KG1 (cell line): ENCODE data around the gene COQ5.
"Not testable (repeated sequence)": the region's sequence is repeated elsewhere in the genome, so short reads cannot be mapped to it uniquely, and the experiment has no call there.

Source experiments
- DNase-seq: peaks from one replicate; lab custom pipeline; 2025; lab: John Stamatoyannopoulos, UW

The COQ5 gene

DNA sequence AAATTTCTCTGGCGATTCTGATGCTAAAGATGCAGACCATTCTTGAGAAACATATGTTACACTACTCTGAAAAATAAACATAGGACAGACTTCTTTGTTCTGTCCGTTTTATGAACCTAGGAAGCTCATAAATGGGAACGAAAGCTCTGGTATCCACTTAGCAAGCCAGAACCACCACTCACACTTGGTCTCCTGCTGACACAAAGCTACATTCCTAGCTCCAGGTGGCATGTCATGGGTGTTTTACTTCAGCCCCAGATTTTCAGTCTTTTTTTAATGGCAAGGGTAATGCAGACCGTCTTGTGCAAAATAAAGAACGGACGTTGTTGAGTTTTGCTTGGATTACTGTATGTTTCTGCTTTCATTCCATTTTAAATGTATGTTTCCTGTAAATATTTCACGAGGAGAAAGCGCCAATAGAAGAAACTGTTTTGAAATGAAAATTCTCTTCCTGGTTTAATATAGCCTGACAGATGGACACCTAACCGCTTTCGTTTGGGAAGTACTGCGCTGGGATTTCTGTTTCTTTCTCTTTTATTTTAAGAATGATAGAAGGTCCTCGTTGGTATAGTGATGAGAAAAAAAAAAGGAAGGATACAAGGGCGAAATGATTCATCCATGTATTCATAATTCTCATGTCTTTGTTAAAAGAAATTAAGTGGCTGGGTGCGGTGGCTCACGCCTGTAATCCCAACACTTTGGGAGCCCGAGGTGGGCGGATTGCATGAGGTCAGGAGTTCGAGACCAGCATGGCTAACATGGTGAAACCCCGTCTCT lies 871 bp upstream of the COQ5 start:
- peak; percentile 36 for DNase-seq

DNA sequence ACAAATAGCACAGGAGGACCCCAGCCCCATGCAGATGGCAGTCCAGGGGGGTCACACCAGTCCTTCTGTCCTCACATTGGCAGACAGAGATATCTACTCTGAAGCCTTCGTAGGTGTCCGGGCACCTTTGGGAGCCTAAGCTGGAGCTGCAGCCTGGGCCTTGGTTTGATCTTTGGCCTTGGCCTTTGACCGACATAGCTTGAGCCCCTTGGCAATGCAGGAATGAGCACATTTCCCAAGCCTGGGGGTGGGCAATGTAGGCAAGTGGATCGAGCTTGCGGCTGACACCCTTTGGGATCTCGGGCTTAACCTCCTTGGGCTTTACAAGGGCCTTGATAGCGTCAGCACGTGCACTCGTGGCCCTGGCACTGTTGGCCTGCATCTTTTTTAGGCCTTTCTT lies 6.4 kb downstream of the COQ5 start:
- no peak for DNase-seq

DNA sequence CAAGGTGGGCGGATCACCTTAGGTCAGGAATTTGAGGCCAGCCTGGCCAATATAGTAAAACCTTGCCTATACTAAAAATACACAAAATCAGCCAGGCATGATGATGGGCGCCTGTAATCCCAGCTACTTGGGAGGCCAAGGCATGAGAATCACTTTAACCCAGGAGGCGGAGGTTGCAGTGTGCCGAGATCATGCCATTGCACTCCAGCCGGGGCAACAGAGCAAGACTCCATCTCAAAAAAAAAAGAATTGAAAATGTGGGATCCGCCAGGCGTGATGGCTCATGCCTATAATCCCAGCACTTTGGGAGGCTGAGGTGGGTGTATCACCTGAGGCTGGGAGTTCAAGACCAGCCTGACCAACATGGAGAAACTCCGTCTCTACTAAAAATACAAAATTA lies 9.6 kb downstream of the COQ5 start:
- DNase-seq, result not testable (repeated sequence)

DNA sequence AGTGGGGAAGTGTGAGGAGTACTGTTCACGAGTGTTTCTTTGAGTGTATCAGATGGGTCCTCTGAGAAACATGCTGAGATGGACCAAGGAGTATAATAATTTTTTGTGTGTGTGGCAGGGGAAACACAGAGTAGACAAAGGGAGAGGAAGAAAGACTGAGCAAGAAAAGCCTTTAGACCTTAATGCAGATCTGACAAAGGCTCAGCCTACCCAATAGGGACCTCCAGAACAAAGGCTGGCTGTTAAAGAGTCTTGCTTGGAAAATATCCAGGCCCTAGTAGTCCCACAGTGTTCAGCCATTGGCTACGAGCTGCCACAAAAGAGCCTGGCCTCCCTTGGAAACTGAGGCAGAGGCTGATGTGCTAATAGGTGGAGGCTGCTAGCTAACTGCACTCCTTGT lies 13.5 kb downstream of the COQ5 start:
- no peak for DNase-seq

DNA sequence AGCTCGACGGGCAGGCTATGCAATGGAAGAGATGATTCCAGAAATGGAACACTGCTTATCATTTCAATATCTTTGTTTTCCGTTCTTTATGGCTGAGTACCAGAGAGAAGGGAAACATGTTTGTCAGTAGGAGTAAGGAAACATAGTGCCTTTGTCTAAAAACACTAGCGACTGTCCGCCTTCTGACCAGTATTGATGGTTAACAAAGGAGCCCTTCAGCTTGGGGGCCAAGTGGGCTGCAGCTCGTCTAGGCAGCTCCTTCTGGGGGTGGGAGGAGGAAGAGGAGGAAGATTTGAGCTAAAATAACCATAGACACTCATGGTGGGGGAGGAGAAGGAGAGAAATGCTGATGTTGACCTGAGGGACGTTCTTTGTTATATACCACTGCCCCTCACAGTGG lies 15.0 kb downstream of the COQ5 start:
- no peak for DNase-seq

DNA sequence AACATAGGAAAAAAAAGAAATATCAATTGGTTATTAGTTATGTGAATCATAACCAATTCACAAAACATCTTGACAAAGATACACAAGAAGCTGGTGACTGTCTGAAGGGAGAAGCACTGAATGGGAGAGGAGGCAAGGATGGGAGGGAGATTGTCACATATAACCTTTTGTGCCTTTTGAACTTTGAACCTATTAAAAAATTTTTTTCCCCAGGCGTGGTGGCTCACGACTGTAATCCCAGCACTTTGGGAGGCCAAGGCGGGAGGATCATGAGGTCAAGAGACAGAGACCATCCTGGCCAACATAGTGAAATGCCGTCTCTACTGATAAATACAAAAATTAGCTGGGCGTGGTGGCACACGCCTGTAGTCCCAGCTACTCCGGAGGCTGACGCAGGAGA lies 20.4 kb downstream of the COQ5 start:
- DNase-seq, result no peak

DNA sequence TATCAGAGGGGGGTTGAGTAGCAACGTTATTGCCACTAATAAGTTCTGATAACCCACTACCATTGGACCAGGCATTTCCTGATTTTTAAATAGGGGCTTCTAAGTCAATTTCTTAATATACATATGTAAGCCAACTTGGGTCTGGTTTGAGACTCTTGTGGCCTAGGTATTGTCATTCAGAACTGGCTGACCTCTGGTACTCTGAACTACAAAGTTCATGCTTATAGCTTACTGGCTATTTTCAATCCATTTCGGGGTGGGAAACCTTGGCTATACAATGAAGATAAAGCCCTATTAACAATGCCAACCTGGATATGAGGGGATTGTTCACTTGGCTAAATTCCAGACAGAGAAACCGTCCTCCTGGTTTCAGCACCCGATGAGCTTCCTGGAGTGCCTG lies 24.4 kb downstream of the COQ5 start:
- DNase-seq, result no peak

DNA sequence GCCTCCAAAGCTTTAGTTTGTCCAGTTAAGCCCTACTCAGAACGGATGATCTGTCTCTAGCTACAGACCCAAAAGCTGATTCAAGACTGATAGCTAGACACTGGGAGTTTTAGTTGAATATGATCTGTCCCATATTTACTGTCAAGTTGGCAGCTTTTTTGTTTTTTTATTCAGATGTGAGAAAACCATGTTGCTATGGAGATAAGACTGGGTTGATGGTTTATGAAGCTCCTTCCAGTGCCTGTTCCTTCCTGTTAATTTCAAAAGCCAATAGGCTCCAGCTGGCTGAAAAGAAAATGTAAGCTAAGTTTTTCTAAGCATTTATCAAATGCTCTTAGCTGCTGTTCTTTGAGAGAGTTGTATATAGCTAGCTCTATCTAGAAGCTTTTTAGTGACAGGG lies 28.4 kb downstream of the COQ5 start:
- DNase-seq, result no peak

DNA sequence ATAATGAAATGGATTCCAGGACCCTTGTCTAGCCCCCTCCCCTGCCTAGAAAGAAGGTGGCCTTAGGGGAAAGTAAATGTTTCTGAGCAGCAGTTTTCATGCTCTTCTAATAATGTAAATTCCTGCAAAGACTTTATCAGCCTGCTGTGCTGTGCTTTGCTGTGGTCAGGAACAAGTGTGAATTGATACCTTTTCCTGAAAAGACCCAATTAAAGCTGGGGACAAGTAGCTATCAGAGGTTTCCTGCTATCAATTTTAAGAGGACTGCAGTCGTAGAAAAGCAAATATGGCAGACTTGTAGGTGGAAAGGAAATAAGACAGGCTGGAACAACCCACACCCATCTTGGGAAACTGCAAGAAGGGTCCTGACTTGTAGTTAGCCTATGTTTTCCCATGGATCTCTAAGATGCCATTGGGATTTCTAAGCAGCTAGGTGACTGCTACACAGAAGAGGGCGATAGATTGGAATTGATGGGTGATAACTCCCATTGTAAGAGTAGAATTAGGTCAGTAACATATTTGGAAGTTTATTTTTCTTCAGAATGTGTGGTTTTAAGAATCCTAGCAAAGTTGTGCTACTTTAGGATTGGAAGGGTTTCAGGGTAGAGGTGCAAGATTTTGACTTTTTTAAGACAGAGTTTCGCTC lies 30.0 kb downstream of the COQ5 start:
- DNase-seq, result no peak

DNA sequence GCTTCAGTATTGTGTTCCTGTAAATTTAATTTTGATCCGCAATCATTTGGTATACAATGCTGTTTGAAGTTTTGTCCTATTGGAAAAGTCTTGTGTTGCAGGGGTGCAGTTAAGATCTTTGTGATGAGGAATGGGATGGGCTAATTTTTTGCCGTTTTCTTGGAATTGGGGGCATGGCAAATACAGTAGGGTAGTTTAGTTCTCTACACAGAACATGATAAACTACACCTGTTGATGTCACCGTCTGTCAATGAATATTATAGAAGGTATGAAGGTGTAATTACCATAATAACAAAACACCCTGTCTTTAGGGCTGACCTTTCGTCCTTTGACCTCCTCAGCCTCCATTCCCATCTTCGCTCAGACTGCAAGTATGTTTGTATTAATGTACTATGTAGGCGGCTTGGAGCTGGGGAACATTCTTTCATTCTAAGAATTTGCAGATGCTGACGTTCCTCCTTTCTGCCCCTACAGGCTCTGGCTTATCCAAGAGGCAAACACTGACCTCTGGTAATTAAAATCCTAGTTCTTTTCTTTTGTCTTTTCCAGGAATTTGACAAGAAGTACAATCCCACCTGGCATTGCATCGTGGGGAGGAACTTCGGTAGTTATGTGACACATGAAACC lies 31.3 kb downstream of the COQ5 start:
- DNase-seq, result no peak

DNA sequence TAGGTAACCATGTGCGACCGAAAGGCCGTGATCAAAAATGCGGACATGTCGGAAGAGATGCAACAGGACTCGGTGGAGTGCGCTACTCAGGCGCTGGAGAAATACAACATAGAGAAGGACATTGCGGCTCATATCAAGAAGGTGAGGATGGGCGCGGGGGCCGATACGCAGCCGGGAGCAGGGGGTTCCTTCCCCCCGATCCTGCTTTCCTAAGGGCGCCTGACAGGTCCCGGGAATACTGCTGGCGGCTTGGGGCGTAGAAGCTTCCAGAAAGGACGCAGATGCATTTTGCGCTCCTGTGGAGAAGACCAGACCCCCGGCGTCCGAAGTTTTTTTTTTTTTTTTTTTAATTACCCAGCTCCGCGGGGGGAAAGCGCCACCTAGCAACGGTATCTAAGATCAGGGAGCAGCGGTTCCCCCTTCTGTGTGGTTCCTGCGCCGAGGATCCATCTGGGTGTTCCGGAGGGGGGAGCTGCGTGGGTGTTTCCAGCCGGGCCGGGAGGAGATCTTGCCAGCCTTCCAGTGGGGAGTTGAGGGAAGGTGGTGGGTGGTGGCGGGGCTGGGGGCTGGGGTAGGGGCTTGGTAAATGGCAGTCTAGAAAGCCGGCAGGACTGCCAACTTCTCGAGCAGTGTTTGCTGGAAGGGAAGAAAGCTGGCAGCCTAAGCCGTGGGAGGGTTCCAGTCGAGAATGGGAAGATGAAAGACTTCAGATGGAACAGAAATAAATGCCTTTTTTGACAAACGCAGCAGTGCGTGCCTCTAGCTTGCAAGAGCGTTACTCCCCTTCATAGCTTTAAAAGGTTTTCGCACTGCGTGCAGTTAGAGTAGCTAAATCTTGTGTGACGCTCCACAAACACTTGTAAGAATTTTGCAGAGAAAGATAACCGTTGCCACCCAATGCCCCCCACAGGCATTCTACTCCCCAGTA lies 32.3 kb downstream of the COQ5 start:
- DNase-seq, result no peak

DNA sequence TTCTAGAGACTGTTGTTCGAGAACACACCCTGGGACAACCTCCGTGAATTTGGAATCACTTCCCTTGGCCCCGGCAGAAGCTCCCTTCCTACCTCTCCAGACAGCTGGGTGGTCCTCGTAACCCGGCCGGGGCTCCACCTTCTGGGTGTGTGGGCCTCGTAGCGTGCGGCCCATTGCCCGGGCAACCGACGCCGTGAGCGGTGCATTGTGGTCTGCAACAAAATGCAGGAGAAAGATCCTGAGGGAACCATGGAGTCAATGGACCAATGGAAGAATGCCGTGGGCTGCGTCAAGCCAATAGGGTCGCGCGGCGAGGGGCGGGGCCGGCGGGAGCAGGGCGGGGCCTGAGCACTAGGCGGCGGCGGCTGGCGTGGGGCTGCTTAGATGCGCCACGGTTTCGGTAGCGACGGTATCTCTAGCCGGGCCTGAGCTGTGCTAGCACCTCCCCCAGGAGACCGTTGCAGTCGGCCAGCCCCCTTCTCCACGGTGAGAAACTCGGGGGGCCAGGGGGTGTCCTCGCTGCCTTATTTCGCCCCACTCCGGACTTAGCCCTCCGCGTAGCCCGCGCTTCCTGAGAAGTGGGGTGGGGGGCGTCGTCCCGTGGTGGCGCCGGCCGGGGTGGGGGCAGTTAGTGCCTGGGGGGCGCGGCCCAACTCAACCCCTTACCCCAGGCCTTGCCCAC lies 33.1 kb downstream of the COQ5 start, which contains the start of gene DYNLL1:
TSS of gene DYNLL1 (plus strand) at position 383 of the 682 bp plus-strand sequence. CDS start 309 bp downstream, outside the sequence.
- peak; percentile 98 for DNase-seq

DNA sequence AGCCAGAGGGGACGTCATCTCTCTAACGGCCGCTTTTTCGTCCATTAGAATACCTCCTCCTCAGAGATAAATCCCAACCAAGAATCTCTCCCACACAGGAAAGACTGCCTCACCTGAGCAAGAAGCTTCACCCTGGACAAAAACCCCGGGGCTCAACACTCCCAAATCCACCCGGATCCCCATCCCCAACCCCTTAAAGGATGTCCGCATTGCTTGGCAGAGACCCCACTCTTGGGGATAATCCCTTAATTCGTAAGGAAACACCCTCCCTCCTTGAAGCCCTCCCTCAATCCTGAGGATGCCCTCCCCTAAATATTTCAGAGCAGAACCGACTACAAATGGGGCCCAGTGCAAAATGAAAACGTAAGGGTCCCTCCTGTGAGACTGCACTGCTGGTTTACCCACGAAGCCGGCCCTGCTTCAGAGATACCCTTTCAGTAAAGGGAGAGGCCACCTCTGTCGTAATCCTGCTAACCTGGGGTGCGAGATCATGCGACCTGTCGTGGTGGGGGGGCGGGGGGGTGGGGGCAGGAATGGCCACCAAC lies 33.7 kb downstream of the COQ5 start:
- no peak for DNase-seq

DNA sequence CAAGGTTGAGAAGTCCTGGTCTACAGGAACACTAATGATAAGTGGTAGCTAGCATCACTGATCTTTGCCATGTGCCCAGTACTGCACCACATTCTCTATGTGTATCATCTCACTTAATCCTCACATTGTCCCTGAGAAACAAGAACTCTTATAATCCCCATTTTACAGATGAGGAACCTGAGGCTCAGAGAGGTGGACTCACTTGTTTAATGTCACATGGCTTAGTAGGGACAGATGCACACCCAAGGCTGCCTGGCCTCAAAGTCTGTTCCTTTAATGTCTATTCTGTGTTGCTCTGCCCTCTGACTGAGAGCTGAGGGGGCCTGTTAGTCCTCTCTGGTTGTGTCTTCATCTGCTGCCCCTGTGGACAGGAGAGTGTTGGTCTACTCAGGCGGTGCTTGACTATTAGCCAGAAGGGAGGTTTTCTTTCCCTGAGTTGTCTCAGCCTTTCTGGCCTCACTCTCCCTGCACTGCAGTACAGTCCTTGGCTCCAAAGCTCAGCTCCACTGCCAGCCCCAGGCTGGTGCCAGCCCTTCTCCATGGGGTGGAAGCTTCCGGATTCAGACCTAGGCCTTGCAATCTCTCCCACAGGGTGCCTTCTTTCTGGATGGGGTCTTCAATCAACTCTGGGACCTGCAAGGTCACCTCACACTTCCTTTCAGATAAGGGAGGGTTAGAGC lies 38.0 kb downstream of the COQ5 start:
- no peak for DNase-seq

DNA sequence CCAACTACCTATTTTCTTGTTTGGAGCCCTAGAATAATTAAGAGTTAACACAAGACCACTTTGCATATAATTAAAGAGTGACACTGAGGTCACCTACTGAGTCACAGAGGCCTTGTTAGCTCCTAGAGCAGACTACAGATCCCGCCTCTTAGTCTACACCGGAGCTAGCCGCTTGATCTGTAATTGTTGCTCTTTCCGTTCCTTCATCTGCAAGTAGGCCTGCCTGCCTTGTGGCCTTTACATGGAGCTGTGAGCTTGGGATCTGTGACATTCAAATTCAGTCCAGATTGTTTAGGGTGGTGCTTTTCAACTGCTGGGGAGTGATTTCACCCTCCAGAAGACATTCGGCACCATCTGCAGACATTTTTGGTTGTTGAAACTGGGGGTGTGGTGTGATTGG lies 38.6 kb downstream of the COQ5 start:
- no peak for DNase-seq

DNA sequence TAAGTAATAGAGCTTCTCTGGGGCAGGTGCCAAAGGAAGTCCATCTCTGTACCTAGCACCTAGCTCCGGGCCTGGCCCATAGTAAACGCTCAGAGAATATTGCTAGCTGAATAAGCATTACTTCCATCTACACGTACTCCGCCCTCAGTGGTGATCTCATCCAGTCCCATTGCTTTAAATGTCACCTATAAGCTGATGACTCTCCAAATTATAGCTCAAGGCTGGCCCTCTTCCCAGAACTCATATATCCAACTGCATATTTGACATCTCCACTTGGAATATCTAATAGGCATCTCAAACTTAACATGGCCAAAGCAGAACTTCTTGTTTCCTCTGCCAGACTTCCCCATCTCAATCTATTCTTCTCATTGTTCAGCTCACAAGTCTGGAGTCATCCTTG lies 39.9 kb downstream of the COQ5 start:
- DNase-seq, result no peak

DNA sequence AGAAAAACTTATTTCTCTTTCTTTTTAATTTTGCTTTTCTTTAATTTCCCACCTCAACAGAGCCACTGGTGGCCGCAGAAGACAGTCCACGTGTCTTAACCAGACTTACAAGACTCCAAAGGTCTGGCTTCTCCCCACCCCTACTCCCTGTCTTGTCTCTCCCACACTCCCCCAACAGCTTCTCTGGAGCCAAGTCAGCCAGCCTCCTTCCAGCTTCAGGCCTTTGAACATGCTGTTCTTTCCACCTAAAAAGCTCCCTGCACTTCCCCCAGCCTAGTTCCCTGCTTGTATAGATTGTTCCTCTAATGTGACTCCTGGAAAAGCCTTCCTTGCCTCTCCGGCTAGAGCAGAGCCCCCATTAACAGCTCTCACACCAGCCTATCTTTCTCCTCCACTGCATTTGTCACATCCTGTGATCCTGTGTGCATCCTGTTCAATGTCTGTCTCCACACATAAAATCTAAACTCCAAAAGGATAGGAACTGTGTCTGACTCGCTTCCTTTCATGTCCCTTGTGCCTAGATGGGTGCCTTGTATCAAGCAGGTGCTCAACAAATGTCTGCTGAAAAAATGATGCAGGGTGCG lies 40.8 kb downstream of the COQ5 start:
- DNase-seq, result no peak

DNA sequence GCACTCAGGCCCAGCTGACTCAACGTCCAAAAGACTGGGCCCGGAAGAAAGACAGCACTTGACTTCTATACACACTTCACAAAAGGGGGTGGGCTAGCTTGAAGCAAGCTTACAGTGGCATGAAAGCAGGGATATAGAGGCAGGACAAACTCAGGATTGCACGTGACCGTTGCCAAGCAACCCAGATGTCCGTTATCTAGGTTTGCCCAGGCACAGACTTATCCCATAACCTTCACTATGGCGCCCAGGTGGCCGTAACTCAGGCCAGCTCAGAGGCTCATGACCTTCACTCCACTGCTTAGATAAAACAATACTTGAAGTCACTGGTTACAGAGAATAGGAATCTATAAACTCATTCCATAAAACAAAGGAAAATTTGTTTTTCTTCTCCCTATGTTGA lies 41.4 kb downstream of the COQ5 start:
- DNase-seq, result not testable (repeated sequence)

DNA sequence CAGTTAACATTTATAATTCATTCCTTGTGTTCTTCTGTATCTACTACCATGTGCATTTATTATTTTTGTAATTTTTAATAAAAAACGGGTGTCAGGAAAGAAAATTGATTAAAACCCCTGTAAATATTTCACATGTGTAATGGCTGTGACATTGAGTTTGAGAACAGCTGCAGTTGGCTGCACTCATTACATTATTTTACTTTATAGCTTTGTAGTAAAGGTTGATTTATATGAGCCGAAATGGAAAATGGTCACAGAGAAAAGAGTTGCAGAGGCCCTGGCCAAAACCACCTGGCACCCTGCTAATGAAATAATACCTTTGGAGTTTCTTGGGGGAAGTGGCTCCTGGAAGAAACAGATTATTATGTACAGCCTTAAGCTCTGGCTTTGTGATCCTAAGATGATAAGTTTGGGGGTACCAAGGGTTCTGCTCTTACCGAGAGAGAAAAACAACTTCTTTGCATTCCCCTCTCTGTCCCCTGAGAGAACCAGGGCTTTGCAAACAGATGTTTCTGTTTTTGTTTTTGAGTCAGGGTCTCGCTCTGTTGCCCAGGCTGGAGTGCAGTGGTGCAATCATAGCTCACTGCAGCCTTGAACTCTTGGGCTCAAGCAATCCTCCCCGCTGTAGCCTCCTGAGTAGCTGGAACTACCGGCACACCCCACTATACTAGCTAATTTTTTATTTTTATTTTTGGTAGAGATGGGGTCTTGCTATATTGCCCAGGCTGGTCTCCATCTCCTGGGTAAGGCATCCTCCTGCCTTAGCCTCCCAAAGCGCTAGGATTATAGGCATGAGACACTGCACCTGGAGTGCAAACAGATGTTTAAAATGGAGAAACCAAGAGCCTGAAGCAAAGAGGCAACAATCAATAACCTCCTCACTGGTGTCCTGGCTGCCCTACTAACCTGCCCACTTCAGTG lies 42.7 kb downstream of the COQ5 start:
- no peak for DNase-seq
